Measurements from ENCODE around the gene PPP2R2D. TPM values are rescaled to one million over a fixed set of nuclear protein-coding genes. Genes with fewer than 3 reads are reported as not detected.

The PPP2R2D gene
- total RNA-seq, 1 experiment from 2014 or later, result 23.5 TPM

DNA sequence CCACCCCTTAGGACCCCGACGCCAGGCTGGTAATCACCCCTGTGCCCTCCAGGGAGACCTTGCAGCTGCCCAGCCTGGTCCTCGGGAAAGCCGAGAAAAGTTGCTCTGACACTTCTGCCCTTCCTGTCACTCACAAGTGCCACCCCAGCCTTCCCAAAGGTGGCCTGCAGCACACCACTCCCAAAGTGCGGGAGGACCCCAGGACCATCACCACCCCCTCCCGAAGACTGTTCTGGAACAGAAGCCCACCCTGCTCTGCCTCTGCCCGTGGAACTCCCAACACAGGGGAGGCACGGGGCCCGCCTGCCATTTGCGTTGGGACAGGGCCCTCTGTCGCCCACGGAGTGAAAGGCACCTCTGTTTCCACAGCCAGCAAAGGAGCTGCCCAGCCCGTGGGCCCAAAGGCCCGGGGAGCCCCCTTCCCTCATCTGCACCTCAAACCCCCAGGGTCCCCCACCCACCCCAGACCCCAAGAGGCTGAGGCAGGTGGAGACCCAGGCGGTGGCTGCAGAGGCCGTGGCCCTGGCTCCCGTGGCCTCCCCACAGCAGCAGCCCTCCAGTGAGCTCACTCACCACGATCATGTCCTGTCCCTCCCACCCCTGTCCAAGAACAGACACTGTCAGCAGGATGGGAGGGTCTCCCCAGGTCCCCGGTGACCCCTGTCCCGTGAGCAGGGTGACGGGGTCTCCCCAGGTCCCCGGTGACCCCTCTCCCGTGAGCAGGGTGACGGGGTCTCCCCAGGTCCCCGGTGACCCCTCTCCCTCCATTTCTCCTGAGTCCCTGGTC, 47.8 kb upstream of the PPP2R2D start:
- no peak for TF ChIP-seq EZH2 (IDR thresholded peaks at IDR 0.05; ENCODE audit: low read depth)
- TF ChIP-seq, protein P1, sequence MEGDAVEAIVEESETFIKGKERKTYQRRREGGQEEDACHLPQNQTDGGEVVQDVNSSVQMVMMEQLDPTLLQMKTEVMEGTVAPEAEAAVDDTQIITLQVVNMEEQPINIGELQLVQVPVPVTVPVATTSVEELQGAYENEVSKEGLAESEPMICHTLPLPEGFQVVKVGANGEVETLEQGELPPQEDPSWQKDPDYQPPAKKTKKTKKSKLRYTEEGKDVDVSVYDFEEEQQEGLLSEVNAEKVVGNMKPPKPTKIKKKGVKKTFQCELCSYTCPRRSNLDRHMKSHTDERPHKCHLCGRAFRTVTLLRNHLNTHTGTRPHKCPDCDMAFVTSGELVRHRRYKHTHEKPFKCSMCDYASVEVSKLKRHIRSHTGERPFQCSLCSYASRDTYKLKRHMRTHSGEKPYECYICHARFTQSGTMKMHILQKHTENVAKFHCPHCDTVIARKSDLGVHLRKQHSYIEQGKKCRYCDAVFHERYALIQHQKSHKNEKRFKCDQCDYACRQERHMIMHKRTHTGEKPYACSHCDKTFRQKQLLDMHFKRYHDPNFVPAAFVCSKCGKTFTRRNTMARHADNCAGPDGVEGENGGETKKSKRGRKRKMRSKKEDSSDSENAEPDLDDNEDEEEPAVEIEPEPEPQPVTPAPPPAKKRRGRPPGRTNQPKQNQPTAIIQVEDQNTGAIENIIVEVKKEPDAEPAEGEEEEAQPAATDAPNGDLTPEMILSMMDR (conservative IDR thresholded peaks at IDR 0.05), result no peak
- intact Hi-C loops (cut with micrococcal nuclease; ENCODE audit: unreplicated experiment), result no loop called here
- DNase-seq, result no peak
- no peaks in the 10 kb centered on the region for H3K9me2 ChIP-seq (ENCODE audit: insufficient read depth)
- H3K4me1 ChIP-seq (replicated peaks; ENCODE audit: insufficient read depth), result no peaks in the 10 kb centered on the region
- no peaks in the 10 kb centered on the region for H3K9me3 ChIP-seq (ENCODE audit: insufficient read depth, low read depth)
- H3K27ac ChIP-seq, result no peak overlapping the region
- no peaks in the 10 kb centered on the region for H3K79me2 ChIP-seq (ENCODE audit: low read depth)
- no peaks in the 10 kb centered on the region for H3F3A ChIP-seq (ENCODE audit: insufficient read depth, low read depth)
- H3K4me2 ChIP-seq, result no peak overlapping the region
- no peak overlapping the region for H3K4me3 ChIP-seq
- H3K27me3 ChIP-seq (ENCODE audit: insufficient read depth, low read depth), result peaks cover 80% of the 10 kb centered on the region
- no peak overlapping the region for H2AFZ ChIP-seq
- BruUV-seq (replicated peaks), result no TSS peak
- no peaks in the 10 kb centered on the region for H4K20me1 ChIP-seq (ENCODE audit: insufficient read depth)
- H3K36me3 ChIP-seq (ENCODE audit: low read depth), result no peaks in the 10 kb centered on the region
- ChIA-PET CTCF (no interaction called here), POLR2A (ENCODE audit: unreplicated experiment) (no interaction called here)

GRCh38 chr10:131853610-131853964, 47.2 kb upstream of the PPP2R2D start:
- no peaks in the 10 kb centered on the region for H3F3A ChIP-seq (ENCODE audit: insufficient read depth, low read depth)
- CTCF ChIA-PET, result no interaction called here
- BruUV-seq (replicated peaks), result no TSS peak
- no peak for DNase-seq
- no peak overlapping the region for H2AFZ ChIP-seq
- H3K36me3 ChIP-seq (ENCODE audit: low read depth), result no peaks in the 10 kb centered on the region
- H3K4me1 ChIP-seq (replicated peaks; ENCODE audit: insufficient read depth), result no peaks in the 10 kb centered on the region
- peaks cover 80% of the 10 kb centered on the region for H3K27me3 ChIP-seq (ENCODE audit: insufficient read depth, low read depth)
- no peaks in the 10 kb centered on the region for H4K20me1 ChIP-seq (ENCODE audit: insufficient read depth)
- no peak overlapping the region for H3K27ac ChIP-seq
- no peaks in the 10 kb centered on the region for H3K9me3 ChIP-seq (ENCODE audit: insufficient read depth, low read depth)
- H3K4me2 ChIP-seq, result no peak overlapping the region
- TF ChIP-seq, protein P1 (conservative IDR thresholded peaks at IDR 0.05), result no peak
- no peak for TF ChIP-seq EZH2 (IDR thresholded peaks at IDR 0.05; ENCODE audit: low read depth)
- no peak overlapping the region for H3K4me3 ChIP-seq
- intact Hi-C loops (cut with micrococcal nuclease; ENCODE audit: unreplicated experiment), result no loop called here
- no peaks in the 10 kb centered on the region for H3K9me2 ChIP-seq (ENCODE audit: insufficient read depth)
- POLR2A ChIA-PET (ENCODE audit: unreplicated experiment), result no interaction called here
- H3K79me2 ChIP-seq (ENCODE audit: low read depth), result no peaks in the 10 kb centered on the region

DNA sequence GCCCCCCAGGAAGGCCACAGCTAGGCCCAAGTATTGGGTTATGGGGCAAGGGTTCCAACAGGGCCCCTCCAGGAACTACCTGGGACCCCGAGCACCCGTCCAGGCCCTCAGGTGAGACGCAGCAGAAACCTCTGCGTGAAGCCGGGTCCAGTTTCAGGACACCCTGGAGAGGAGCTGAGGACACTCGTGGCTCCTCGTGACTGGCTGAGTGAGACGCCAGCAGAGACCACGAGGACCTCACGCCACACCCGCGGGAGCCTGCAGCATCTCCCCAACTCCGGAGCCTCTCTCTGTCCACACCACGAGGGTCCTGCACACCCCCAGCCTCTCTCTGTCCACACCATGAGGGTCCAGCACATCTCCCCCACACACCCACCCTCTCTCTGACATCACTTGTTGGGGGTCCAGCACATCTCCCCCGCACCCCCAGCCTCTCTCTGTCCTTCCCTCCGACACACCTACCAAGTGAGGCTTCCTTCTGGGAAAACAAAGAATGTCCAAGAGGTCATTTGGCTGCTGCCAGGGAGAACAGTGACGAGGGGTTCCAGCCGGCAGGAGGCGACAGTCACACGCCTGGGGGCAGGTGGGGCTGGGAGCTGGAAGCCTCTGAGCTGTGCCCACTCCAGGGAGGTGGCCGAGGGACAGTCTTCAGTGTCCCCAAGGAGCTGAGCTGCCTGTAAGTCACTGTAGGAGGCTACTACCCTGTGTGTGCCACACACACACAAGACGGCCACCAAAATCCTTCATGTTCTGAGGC, 46.1 kb upstream of the PPP2R2D start:
- H3F3A ChIP-seq (ENCODE audit: insufficient read depth, low read depth), result no peaks in the 10 kb centered on the region
- H3K27ac ChIP-seq, result no peak overlapping the region
- no peaks in the 10 kb centered on the region for H3K9me3 ChIP-seq (ENCODE audit: insufficient read depth, low read depth)
- DNase-seq, result no peak
- H4K20me1 ChIP-seq (ENCODE audit: insufficient read depth), result no peaks in the 10 kb centered on the region; the same call in 1 of the 2 replicates
- TF ChIP-seq, protein P1 (conservative IDR thresholded peaks at IDR 0.05), result no peak
- no peak for TF ChIP-seq EZH2 (IDR thresholded peaks at IDR 0.05; ENCODE audit: low read depth)
- H3K36me3 ChIP-seq (ENCODE audit: low read depth), result no peaks in the 10 kb centered on the region
- intact Hi-C loops (cut with micrococcal nuclease; ENCODE audit: unreplicated experiment), result no loop called here
- CTCF ChIA-PET, result no interaction called here
- H3K4me1 ChIP-seq (replicated peaks; ENCODE audit: insufficient read depth), result no peaks in the 10 kb centered on the region
- H3K9me2 ChIP-seq (ENCODE audit: insufficient read depth), result no peaks in the 10 kb centered on the region
- H2AFZ ChIP-seq, result no peak overlapping the region
- POLR2A ChIA-PET (ENCODE audit: unreplicated experiment), result no interaction called here
- peaks cover 80% of the 10 kb centered on the region for H3K27me3 ChIP-seq (ENCODE audit: insufficient read depth, low read depth)
- H3K4me3 ChIP-seq, result no peak overlapping the region
- H3K4me2 ChIP-seq, result no peak overlapping the region
- H3K79me2 ChIP-seq (ENCODE audit: low read depth), result no peaks in the 10 kb centered on the region
- no TSS peak for BruUV-seq (replicated peaks)

All from PC-9 (cell line).